Stimulated activated CD8-positive, alpha-beta memory T cell treated with anti-CD3 and anti-CD28 coated beads, Interleukin-4, amount 100 ng/mL, for 24 hours (primary cell): ENCODE results near the gene DPY19L2.
"Not testable (repeated sequence)": the region's sequence is repeated elsewhere in the genome, so short reads cannot be mapped to it uniquely, and the experiment has no call there.

Experiments used
- DNase-seq: peaks from one replicate; pipeline ENCODE4 v3.0.0-alpha.2; 2020; ENCODE audit warnings: low read depth

Gene DPY19L2

DNA sequence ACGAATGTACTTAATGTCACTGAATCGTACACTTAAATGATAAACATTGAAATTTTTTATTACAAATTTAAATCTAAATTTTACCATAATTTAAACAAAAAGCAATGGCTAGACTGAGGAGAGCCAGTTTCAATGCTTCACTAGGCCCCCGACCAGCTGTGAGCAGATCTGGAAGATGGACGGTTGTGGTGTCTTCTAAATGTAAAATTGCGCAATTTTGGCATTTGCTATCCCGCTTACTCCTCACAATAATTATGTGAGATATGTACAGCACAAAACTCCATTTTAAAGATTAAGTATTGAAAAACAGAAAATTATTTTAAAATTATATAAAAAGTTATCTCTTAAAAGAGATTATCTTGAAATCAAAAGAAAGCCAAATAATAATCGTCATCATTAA lies 5.3 kb downstream of the DPY19L2 start:
- not testable (repeated sequence) for DNase-seq

DNA sequence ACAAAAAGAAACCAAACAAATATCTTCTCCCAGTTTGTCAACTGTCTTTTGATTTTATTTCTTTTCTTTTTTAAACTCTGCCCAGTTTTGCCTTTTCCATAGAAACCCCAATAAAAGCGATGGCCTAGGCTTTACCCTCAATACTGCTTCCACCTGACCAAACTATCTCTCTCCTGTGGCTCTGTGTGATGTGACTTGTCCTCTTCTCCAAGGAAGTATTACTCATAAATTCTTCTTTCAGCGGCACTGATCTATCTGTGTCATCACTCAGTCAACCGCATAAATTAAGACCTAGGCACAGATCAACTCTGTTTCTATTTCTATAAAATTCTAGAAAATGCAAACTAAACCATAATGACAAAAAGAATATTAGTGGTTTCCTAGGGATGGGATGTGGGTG lies 9.8 kb downstream of the DPY19L2 start:
- not testable (repeated sequence) for DNase-seq

DNA sequence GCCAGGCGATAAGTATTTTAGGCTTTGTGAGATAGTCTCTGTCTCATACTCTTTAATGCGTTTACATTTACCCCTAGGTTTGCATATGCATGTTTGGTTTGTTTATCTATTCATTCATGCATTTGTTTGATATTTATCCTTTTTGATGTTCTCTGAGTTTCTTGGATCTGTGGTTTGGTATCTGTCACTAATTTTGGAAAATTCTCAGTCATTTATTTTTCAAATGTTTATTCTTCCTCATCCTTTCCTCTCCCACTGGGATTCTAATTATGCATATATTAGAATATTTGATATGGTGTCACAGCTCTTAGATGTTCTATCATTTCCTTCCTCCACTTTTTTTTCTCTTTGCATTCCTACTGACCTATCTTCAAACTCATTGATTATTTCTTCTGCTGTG lies 11.9 kb downstream of the DPY19L2 start:
- DNase-seq = not testable (repeated sequence)

DNA sequence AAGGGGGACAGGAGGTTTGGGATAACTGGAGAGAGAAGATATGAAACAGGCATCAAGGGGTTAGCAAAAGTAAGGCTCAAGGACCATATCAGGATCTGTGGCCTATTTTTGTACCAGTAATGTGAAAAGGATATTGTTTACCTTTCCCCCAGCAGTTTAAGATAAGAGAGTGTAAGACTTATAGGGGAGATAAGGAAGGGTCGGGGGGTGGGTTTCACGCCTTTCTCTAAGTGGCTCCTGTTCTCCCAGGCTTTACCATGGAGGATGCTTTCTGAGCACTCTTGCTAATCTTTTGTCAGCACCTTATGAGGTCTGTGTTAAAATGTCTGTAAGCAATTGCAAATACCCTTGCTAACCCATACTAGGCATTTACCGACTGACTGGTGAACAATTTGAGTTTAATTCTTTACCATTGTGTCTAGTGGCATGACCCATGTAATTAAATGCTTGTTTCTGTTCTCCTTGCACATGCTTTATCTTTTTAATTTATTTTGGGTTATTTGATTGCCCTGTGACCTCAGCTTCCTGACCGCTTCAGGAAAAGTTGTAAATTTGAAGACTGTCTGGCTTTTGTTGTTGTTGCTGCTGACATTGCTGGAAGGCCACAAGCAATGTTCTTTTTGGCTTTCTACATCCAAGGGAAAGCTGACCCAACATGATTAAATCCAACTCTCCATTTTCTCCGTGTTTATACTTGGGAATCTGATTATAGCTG lies 12.6 kb downstream of the DPY19L2 start:
- not testable (repeated sequence) for DNase-seq

DNA sequence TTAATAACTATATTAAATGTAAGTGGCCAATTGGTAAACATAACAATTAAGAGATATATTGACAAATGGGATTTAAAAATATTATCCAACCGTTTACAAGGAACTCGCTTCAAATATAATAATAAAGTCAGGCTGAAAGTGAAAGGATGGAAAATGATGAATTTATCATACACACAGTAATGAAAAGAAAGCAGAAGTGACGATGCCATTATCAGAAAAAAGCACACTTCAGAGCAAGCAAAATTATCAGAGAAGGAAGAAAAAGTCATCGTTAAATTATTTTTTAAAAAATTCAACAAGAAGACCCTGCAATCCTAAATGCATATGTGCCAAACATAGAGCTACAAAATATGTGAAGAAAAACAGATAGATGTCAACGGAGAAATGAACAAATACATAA lies 13.8 kb downstream of the DPY19L2 start:
- not testable (repeated sequence) for DNase-seq

DNA sequence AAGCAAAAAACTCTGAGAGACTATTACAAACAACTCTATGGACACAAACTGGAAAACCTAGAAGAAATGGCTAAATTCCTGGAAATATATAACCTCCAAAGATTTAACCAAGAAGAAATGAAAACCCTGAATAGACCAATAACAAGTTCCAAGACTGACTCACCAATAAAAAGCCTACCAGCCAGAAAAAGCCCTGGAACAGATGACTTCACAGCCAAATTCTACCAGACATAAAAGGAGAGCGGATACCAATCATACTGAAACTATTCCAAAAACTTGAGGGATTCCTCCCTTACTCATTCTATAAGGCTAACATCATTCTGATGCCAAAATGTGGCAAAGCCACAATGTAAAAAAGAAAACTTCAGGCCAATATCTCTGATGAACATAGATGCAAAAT lies 18.8 kb downstream of the DPY19L2 start:
- DNase-seq = not testable (repeated sequence)

DNA sequence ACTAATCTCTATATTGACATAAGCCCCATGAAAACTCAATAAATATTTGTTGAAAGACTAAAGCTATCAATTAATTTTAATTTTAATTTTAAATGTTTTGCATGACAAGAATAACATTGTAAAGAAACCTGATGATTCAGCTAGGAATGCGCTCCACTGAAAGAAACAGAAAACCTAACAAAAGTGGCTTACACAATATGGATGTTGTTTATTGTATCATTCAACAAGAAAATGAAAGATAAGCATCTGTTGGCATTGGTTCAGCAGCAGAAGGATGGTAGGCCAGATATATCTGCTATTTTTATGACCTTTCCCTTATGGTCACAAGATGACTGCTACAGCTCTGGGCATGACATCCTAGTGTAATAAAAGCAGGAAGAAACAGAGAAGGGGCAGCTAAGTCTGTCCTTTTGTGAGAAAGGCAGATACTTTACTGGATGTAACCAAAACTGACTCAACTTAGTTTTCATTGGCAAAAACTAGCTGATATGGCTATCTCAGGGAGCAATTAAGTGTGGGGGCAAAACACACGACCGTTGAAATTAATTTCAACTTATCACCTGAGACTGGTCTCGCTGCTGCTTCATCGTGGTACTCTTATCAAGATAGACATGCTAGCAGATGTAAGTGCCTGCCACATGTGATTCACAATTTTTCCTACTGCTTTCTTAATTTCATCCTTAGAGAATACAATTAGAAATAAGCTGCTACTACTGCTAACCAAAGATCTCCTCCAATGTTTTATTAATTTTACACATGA lies 24.7 kb downstream of the DPY19L2 start:
- not testable (repeated sequence) for DNase-seq

DNA sequence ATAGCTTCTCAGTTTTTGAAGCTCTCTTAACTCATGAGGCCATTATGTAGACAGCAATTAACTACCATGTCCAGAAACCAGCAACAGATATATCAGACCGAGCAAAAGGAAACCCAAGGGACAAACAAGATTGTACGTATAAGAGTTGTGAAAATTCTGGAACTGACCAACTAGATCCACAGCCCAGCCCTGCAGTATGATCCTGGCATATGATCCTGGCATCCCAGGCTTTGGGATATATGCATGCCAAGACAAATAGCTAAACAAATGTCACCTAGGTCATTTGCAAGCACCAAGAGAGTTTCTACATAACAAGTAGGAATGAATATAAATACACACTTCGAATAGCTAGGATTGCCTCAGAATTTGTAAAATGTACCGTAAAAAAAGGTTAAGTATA lies 44.0 kb downstream of the DPY19L2 start:
- DNase-seq = not testable (repeated sequence)

DNA sequence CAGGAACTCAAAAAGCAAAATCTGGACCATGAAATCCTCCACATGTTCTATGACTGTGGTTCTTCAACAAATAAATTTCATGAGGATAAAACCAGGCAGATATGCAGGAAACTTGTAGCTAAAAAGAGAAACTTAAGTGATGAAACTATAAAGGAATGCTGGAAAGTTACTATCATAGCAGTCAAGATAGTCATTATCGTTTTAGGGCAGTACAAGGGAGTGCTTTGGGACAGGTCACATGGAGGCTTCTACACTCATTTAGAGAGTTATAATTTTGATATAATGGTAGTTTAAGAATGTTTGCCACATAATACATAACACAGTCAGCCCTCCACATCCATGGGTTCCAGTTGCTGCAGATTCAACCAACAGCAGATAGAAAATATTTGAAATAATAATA lies 52.7 kb downstream of the DPY19L2 start:
- not testable (repeated sequence) for DNase-seq

DNA sequence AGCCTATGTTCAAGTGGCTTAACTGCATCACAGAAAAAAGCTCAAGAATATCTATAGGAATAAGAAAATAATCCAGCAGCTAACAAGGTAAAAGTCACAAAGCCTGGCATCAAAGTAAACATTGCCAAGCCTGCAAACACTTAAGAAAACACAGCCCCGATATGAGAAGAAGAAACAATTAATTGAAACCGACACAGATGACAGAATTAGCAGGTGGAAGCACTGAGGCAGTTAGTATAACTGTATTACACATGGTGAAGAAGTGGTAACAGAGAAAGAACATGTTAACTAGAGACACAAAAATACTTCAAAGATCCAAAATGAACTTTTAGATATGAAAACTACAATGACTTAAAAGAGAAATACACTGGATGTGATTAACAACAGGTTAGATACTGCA lies 57.0 kb downstream of the DPY19L2 start:
- not testable (repeated sequence) for DNase-seq

DNA sequence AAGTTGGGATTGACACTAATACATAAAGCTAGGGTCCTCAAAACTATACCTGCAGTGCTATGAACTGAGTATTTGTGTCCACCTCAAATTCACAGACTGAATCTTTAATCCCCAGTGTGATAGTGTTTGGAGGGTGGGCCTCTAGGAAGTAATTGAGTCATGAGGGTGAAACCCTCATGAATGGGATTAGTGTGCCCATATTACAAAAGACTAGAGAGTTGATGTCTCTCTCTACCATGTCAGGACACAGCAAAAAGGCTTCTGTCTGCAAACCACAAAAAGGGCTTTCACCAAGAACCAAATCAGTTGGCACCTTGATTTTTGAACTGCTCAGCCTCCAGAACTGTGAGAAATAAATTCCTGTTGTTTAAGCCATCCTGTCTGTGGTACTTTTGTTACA lies 59.0 kb downstream of the DPY19L2 start:
- DNase-seq = not testable (repeated sequence)

DNA sequence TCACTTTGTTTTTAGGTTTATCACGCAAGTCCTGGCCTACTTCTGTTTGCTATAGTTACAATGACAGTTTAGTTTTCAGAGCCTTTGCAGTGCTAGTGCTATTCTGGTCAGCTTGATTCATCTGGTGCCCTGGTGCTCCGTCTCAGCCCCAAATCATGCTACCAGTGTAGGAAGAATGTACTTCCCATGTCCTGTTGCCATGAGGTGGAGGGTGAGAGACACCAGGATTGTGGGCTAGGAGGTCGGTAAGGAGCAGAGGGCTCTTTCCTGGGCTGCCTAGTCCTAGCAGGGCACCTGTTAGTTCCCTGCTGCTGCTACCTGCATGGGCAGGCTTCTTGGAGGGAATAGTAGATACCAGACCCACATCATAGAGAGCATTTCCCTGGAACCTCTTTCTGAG lies 63.3 kb downstream of the DPY19L2 start:
- DNase-seq = not testable (repeated sequence)

DNA sequence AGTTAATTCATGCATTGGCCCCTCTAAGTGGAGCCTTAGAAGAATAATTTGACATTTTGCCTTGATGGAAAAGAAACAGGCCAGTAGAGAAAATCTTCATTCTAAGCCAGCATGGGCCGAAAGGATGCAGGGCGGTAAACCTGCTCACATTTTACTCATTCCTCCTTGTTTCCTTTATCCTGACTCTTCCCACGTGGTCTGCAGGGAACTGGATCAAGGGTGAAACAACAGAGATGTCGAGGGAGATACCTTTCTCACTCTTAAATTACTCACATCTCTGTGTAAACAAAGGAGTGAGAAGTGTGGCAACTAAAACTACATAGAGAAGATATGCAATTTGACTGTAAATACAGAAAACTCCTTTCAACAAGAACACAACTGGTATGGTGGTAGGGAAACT lies 73.5 kb downstream of the DPY19L2 start:
- not testable (repeated sequence) for DNase-seq

DNA sequence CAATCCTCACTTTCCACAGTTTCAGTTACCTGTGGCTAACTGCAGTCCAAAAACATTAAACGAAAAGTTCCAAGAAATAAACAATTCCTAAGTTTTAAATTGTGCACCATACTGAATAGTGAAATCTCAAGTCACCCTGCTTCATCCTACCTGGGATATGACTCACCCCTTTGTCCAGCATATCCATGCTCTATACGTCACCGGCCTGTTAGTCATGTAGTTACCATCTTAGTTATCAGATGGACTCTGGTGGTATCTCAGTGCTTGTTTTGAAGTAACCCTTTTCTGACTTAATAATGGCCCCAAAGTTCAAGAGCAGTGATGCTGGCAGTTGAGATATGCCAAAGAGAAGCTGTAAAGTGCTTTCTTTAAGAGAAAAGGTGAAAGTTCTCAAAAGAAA lies 83.9 kb downstream of the DPY19L2 start:
- DNase-seq = not testable (repeated sequence)

DNA sequence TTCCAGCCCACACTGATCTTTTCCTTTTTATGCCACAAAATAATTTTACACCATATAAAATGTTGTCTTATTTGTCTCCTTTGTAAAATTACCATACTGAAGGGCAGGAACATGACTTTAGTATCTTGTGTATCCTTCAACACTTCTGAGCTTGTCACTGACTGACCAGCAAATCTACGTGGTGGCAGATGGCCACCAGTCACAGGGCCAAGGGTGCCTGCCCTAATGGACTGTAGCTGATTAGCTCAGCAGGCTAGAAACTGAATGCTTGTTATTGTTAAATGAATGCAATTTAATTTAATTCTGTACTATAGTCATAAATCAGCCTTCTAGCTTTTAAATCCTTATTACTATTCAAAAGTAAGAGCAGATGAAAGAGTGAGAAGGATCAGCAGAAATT lies 85.0 kb downstream of the DPY19L2 start:
- DNase-seq = not testable (repeated sequence)

DNA sequence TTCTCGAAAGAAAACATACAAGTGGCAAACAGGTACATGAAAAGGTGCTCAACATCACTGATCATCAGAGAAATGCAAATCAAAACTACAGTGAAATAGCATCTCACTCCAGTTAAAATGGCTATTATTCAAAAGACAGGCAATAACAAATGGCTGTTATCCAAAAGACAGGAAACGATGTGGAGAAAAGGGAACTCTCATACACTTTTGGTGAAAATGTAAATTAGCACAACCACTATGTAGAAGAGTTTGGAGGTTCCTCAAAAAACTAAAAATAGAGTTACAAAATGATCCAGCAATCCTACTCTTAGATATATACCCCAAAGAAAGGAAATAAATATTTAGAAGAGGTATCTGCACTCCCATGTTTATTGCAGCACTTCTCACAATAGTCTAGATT lies 90.7 kb downstream of the DPY19L2 start:
- not testable (repeated sequence) for DNase-seq

DNA sequence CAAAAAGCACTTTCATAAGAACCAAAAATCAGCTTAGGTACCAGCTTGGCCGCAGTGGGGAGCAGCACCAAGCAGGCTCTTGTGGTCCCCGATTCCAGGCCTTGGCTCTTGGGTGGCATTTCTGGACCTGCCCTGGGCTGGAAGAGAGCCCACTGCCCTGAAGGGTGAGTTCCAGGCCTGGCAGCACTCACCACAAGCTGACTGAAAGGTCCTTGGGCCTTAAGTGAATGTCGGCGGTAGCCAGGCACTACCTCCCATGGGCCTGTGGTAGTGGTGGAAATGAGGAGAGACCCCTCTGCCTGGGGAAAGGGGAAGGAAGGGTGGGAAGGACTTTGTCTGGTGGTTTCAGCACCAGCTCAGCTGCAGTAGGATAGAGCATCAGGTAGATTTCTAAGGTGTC lies 96.3 kb downstream of the DPY19L2 start:
- not testable (repeated sequence) for DNase-seq

DNA sequence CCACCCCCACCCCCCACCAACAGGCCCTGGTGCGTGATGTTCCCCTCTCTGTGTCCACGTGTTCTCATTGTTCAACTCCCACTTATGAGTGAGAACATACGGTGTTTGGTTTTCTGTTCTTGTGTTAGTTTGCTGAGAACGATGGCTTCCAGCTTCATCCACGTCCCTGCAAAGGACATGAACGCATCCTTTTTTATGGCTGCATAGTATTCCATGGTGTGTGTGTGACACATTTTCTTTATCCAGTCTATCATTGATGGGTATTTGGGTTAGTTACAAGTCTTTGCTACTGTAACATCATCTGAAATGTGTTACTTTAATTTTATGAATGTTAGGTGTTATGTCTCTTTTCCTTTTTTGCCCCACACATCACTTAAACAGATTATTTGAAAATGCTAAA lies 109.8 kb downstream of the DPY19L2 start:
- not testable (repeated sequence) for DNase-seq

DNA sequence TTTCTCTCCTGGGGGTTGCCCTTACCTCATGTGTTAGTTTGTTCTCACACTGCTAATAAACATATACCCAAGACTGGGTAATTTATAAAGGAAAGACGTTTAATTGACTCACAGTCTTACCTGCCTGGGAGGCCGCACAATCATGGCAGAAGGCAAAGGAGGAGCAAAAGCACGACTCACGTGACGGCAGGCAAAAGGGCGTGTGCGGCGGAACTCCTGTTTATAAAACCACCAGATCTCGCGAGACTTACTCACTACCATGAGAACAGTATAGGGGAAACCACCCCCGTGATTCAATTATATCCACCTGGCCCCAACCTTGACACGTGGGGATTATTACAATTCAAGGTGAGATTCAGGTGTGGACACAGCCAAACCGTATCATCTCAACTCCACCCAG lies 116.9 kb downstream of the DPY19L2 start:
- not testable (repeated sequence) for DNase-seq

DNA sequence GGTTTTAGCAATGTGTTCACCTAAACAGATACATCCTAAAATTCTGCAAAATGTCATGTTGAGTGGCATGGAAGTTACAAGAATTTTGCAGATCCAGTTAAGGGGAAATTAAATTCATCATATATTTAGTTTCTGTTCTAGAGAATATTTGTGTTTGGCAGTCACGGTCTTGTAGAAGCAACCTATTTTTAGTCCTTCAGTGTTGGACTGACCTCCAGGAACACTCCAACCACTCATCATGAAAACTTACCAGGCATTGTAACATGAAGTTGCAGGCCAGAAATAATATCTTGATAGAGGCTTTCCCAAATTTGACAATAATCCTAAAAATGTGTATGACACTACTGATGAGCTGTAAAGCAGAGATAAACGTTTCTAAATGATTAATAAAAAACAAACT lies 119.3 kb downstream of the DPY19L2 start:
- not testable (repeated sequence) for DNase-seq

DNA sequence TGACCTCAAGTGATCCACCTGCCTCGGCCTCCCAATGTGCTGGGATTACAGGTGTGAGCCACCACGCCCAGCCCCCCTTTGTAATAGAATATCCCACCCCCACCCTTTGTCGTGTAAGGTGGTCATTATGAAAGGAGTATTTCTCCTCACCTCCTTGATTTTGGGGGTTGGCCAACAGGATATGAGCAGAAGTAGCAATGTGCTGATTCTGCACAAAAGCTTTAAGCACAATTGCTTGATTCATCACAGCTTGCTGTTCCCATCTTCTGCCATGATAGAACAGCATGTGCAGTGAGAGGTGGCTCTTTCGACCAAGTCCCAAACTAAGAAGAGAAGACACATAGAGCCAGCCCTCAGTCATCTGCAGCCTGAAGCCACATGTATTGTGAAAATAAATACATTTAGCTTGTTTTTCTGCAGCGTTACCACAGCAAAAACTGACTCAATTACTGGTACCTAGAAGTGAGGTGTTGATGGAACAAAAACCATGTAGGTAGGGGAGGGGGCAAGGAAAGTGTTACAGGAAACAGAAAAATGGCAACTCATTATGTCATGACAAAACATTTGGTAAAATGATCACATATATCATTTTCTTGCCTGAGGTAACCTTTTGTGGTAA lies 122.9 kb downstream of the DPY19L2 start:
- DNase-seq = not testable (repeated sequence)

DNA sequence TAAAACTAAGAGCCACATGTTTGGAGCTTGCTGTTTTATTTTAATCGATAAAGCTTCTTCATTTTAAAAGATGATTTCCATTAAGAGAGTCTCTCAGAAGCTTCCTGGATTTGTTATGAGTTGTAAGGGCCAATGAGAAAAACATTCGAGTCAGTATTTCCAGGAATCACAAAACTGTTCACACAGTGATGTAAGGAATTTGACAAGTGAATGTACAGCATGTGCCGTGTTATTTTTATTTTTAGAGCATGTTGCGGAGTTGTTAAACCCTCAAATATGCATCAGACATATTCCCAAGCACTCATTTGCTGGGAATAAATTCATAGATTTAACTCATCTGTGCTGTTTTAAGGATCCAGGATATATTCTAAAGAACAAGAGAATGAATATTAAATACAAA lies 129.6 kb downstream of the DPY19L2 start:
- not testable (repeated sequence) for DNase-seq

DNA sequence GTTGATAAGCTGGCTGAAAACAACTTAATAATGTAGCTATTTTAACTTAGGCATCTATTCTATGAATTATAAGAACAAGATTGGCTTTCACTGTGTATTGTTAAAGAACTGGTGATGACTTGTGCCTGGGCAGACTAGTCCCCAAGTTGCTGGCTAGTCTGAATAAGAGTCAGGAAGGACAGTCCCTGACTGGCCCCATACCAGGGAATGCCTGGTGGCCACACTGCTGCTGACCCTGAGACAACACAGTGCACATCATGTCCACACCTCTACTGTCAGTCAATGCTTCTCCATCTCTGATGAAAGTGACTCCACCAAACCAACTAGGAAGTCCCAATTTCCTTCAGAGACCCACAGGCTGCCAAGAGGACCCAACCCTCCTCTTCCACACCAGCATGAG lies 130.5 kb downstream of the DPY19L2 start:
- not testable (repeated sequence) for DNase-seq
